Motor neuron (in vitro differentiated cells): ENCODE data around the gene RELT. TPM values are rescaled to one million over a fixed set of nuclear protein-coding genes. Genes with fewer than 3 reads are reported as not detected.
A peak's percentile ranks its signal among the peaks of the same experiment; 100 is the strongest.

Source experiments
- ATAC-seq, 8 experiments: fragments of 200-7000 bp; cut with Tn5 transposase; replicated peaks in 6 of 8; 2 replicates each; pipeline ENCODE4 v1.8.0; 2021; ENCODE audit warnings: mild to moderate bottlenecking in 8 of 8, moderate library complexity in 8 of 8
- H3K27ac ChIP-seq, 2 donors: fragments of 250-450 bp; sonication (Bioruptor Pico); 2 replicates each; pipeline ENCODE4 v1.9.0; 2021; ENCODE audit warnings: antibody characterized with exemption in 2 of 2, mild to moderate bottlenecking in 2 of 2, moderate library complexity in 1 of 2
- H3K4me1 ChIP-seq, 2 donors: fragments of 250-450 bp; sonication (Bioruptor Pico); replicated peaks in 1 of 2; 2 replicates each; pipeline ENCODE4 v1.6.1; 2021; ENCODE audit warnings: antibody characterized with exemption in 2 of 2, mild to moderate bottlenecking in 2 of 2, moderate library complexity in 1 of 2
- H3K4me3 ChIP-seq, 5 donors: fragments of 250-450 bp; sonication (Bioruptor Pico); 2 replicates each; pipeline ENCODE4 v1.9.0; 2021; ENCODE audit warnings: antibody characterized with exemption in 5 of 5, mild to moderate bottlenecking in 5 of 5, moderate library complexity in 4 of 5
- WGBS, 10 experiments: fragments of 450-650 bp; shearing (Covaris generic); methylation state at CpG; one replicate each; pipeline ENCODE4 v1.0.0; 2022; 5-methylcytosine and 5-hydroxymethylcytosine counted together
- in situ Hi-C, 9 experiments: fragments of 400-800 bp; cut with MboI; loops; one replicate each; pipeline ENCODE4 v1.15.0; 2021; ENCODE audit warnings: low sequenced_read_pairs in 9 of 9, low pct_unique_long_range_greater_than_20kb in 2 of 9; ENCODE audit not compliant: unreplicated experiment in 9 of 9
- total RNA-seq, 8 experiments: library from RNA; unstranded; fragments of 300-600 nt; gene quantifications; 2 replicates each; pipeline versions ENCODE4 v1.2.3 to v1.2.4, GENCODE V29; 2022

RELT gene
- total RNA-seq, 8 experiments from 2014 or later, result 6.0 to 11.8 (median 7.0) TPM

GRCh38 chr11:73355109-73355508, 21.1 kb upstream of the RELT start:
- in situ Hi-C loops, result no loop called here
- H3K4me3 ChIP-seq, result no peak overlapping the region
- ATAC-seq, result peak in 4 of 8 experiments; percentile 39 to 97 (median 87)
- H3K27ac ChIP-seq, result no peak overlapping the region
- no peaks in the 10 kb centered on the region for H3K4me1 ChIP-seq
- WGBS, 10 experiments, result 20 to 100% (median 88%) methylated on average over 1 to 4 of the region's 4 CpGs; no CpG with 5 or more reads in 4 of the 10 experiments

DNA sequence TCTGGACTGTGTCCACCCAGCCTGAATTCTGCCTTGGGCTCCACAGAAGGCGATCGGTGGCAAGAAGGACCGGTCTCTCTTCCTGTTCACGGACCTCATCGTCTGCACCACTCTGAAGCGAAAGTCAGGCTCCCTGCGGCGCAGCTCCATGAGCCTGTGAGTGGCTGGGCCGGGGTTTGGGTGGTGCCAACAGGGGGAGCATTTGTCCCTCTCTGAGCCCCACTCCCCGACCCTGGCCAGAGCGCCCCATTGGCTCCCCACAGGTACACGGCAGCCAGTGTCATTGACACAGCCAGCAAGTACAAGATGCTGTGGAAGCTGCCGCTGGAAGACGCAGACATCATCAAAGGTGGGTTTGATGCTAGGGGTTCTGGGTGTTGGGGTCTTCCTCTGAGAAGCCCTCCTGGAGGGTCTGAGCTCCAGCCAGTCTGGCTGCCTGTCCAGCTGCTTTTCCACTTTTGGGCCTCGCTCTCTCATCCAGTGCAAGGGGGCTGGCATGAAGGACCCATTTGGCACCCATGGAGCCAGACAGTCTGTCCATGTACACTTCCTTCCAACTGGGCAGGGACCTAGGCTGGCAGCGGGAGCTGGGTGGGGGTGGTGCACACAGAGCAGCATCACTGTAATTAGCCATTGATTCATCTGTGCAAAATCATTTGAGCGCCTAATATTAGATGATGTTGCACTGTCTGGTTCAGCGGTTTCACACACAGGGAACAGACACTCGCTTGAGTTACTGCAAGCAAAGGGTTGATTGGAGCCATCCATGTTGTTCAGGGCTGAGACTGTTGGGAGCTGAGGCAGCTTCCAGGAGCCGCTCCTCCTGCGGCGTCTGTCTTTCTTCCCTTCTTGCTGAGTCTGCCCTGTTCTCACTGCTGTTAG, 19.0 kb upstream of the RELT start:
- H3K4me3 ChIP-seq, result no peak overlapping the region
- in situ Hi-C loops, result no loop called here
- peak in 1 of 8 experiments; percentile 18 for ATAC-seq
- no peak overlapping the region for H3K27ac ChIP-seq
- H3K4me1 ChIP-seq, result peaks cover 0 to 4% of the 10 kb centered on the region in 2 donors
- 75 to 96% (median 91%) methylated on average over 2 to 5 of the region's 22 CpGs; no CpG with 5 or more reads in 5 of the 10 experiments for WGBS, 10 experiments

DNA sequence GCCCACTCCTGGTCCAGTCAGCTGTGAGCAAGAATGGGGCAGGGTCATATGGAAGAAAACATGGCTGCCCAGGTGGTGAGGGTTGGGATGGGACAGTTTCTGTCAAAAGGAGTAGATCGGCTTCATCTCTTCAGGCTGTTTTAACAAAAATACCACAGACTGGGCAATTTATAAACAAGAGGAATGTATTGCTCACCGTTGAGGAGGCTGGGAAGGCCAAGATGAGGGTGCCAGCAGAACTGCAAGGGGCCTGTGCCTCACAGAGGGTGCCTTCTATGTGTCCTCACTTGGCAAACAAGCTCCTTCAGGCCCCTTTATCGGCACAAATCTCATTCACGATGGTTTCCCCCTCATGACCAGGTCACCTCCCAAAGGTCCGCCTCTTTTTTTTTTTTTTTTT, 18.1 kb upstream of the RELT start:
- Histone ChIP-seq H3K4me1 (peaks cover 0 to 4% of the 10 kb centered on the region in 2 donors), H3K27ac (no peak overlapping the region), H3K4me3 (no peak overlapping the region)
- in situ Hi-C loops, result no loop called here
- no peak for ATAC-seq
- 67 to 100% (median 87%) methylated on average over 1 to 5 of the region's 5 CpGs; no CpG with 5 or more reads in 5 of the 10 experiments for WGBS, 10 experiments

GRCh38 chr11:73359341-73359740, 16.9 kb upstream of the RELT start:
- in situ Hi-C loops, result no loop called here
- 27 to 91% (median 77%) methylated on average over 1 to 7 of the region's 11 CpGs; no CpG with 5 or more reads in 4 of the 10 experiments for WGBS, 10 experiments
- Histone ChIP-seq H3K4me1 (peaks cover 0 to 4% of the 10 kb centered on the region in 2 donors), H3K27ac (no peak overlapping the region), H3K4me3 (no peak overlapping the region)
- ATAC-seq, result peak in 4 of 8 experiments; percentile 20 to 60 (median 30)

- in situ Hi-C loops, result no loop called here
- Histone ChIP-seq H3K27ac (no peak overlapping the region), H3K4me1 (peaks cover 0 to 4% of the 10 kb centered on the region in 2 donors), H3K4me3 (no peak overlapping the region)
- 37 to 100% (median 78%) methylated on average over 2 to 3 of the region's 19 CpGs; no CpG with 5 or more reads in 5 of the 10 experiments for WGBS, 10 experiments
- ATAC-seq, result peak in 1 of 8 experiments; percentile 79
Measured at GRCh38 chr11:73359930-73360742, 16.1 kb upstream of the RELT start.

DNA sequence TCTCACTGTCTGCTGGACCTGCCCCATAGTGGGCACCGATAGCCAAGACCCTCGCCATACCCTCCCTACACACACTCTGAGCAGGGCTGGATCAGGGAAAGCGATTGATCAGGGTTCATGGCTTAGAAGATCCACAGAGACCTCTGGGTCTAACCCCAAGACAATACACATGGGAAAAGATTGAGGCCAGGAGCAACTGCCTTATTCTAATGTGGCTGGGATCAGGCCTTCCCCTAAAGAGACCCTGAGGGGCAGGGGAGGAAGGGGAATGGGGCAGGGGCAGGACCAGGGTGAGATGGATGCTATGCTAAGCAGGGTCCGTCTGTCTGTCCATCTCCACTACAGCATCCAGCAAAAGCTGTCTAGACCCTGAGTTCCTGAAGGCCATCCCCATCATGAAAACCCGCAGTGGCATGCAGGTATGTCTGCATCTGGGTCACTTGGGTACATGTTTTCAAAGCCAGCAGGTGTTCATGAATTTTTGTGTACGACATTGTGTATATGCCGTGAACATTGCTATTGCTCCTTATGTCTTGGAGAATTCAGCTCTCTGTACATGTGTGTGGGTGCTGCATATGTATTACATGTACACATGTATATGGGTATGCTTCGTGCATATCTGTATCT, 15.3 kb upstream of the RELT start:
- H3K27ac ChIP-seq, result no peak overlapping the region
- in situ Hi-C loops, result no loop called here
- no peak overlapping the region for H3K4me3 ChIP-seq
- WGBS, 10 experiments, result 84 to 100% (median 98%) methylated on average over 1 to 4 of the region's 8 CpGs; no CpG with 5 or more reads in 4 of the 10 experiments
- peaks cover 0 to 4% of the 10 kb centered on the region in 2 donors for H3K4me1 ChIP-seq
- no peak for ATAC-seq

DNA sequence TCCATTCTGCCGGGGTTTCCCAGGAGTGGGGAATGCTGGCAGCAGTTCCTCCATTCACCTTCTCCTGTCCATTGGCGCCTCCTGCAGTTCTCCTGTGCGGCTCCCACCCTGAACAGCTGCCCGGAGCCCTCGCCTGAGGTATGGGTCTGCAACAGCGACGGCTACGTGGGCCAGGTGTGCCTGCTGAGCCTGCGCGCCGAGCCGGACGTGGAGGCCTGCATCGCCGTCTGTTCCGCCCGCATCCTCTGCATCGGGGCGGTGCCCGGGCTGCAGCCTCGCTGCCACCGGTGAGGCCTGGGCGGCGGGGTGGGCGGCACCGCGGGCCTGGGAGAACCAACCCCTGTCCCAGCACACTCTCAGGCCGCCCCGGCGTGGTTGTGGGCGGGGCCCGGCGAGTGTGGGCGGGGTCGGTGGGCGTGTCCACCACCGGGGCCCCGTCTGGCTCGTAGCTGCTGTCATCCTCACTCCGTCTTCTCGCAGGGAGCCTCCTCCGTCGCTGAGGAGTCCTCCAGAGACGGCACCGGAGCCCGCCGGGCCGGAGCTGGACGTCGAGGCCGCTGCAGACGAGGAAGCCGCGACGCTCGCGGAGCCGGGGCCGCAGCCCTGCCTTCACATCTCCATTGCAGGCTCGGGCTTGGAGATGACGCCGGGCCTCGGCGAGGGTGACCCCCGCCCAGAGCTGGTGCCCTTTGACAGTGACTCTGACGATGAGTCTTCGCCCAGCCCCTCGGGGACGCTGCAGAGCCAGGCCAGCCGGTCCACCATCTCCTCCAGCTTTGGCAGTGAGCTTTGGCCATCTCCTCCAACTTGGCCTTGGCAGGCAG, 14.0 kb upstream of the RELT start:
- 20 to 100% (median 81%) methylated on average over 1 to 9 of the region's 70 CpGs; no CpG with 5 or more reads in 6 of the 10 experiments for WGBS, 10 experiments
- Histone ChIP-seq H3K4me1 (peaks cover 0 to 4% of the 10 kb centered on the region in 2 donors), H3K4me3 (no peak overlapping the region), H3K27ac (no peak overlapping the region)
- ATAC-seq, result peak in 5 of 8 experiments; percentile 52 to 88 (median 69)
- in situ Hi-C loops, result no loop called here

- 100% methylated on average over 1 of the region's 9 CpGs; no CpG with 5 or more reads in 9 of the 10 experiments for WGBS, 10 experiments
- Histone ChIP-seq H3K27ac (no peak overlapping the region), H3K4me3 (no peak overlapping the region), H3K4me1 (peaks cover 0 to 4% of the 10 kb centered on the region in 2 donors)
- in situ Hi-C loops, result no loop called here
- no peak for ATAC-seq
Measured at GRCh38 chr11:73363147-73363546, 13.1 kb upstream of the RELT start.

DNA sequence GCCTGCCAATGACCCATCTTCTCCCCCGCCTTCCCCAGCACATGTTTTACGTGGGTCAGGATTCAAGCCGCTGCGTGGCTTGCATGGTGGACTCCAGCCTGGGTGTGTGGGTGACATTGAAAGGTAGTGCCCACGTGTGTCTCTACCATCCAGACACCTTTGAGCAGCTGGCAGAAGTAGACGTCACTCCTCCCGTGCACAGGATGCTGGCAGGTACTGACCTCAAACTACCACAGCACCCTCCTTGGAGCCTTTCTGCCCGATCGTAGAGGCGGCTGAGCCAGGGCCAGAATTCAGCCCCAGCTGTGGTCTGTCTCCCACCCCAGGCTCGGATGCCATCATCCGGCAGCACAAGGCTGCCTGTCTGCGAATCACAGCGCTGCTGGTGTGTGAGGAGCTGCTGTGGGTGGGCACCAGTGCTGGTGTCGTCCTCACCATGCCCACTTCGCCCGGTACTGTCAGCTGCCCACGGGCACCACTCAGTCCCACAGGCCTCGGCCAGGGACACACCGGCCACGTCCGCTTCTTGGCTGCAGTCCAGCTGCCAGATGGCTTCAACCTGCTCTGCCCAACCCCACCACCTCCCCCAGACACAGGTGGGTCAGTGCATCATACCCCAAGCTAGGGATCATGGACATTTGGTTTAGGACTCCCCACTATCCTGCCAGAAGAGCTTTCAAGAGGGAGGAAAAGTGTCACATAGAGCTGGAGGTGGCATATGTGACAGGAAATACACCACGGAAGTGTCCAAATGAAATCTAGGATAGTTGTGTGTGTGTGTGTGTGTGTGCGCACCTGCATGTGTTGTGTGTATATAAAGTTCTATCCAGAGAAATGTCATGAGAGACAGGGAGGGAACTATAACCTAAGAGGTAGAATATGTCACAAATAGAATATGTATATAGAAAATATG, 10.6 kb upstream of the RELT start:
- ATAC-seq, result no peak
- Histone ChIP-seq H3K27ac (no peak overlapping the region), H3K4me1 (peaks cover 0 to 4% of the 10 kb centered on the region in 2 donors), H3K4me3 (no peak overlapping the region)
- in situ Hi-C loops, result no loop called here
- WGBS, 10 experiments, result 83 to 100% (median 96%) methylated on average over 1 to 5 of the region's 24 CpGs; no CpG with 5 or more reads in 4 of the 10 experiments

- WGBS, 10 experiments, result 80 to 100% (median 94%) methylated on average over 1 to 4 of the region's 4 CpGs
- H3K27ac ChIP-seq, result no peak overlapping the region
- no peak overlapping the region for H3K4me3 ChIP-seq
- in situ Hi-C loops, result no loop called here
- H3K4me1 ChIP-seq, result peaks cover 0 to 4% of the 10 kb centered on the region in 2 donors
- ATAC-seq, result no peak
Measured at GRCh38 chr11:73366265-73366610, 10.0 kb upstream of the RELT start.

GRCh38 chr11:73366953-73367352, 9.2 kb upstream of the RELT start:
- H3K4me1 ChIP-seq, result peaks cover 0 to 2% of the 10 kb centered on the region in 2 donors
- ATAC-seq, result no peak
- WGBS, 10 experiments, result 20 to 98% (median 90%) methylated on average over 1 to 6 of the region's 6 CpGs
- H3K4me3 ChIP-seq, result no peak overlapping the region
- in situ Hi-C loops, result no loop called here
- no peak overlapping the region for H3K27ac ChIP-seq
